Subcutaneous adipose tissue (tissue), 4 donors: ENCODE measurements around the gene CD40LG. TPM values are rescaled to one million over a fixed set of nuclear protein-coding genes. Genes with fewer than 3 reads are reported as not detected.

ENCODE experiments used
- CTCF ChIP-seq: fragments of 450-650 bp; IDR thresholded peaks from one replicate; pipeline ENCODE4 v1.5.1; 2016; ENCODE audit warnings: low read depth, mild to moderate bottlenecking, control low read depth, antibody characterized with exemption, moderate library complexity
- total RNA-seq, 4 donors: library from RNA; depleted of rRNA; stranded (reverse); fragments of >200 nt; gene quantifications; one replicate each; pipeline ENCODE4 v1.1.0, GENCODE V29; 2016

Gene CD40LG
- total RNA-seq, 4 donors from 2014 or later = 0.33 to 0.51 TPM; not detected in 2

GRCh38 chrX:136629084-136629750, 18.7 kb upstream of the CD40LG start:
- no peak for TF ChIP-seq CTCF

GRCh38 chrX:136630881-136631280, 17.1 kb upstream of the CD40LG start:
- TF ChIP-seq CTCF = no peak

GRCh38 chrX:136635235-136635634, 12.7 kb upstream of the CD40LG start:
- TF ChIP-seq CTCF = no peak

- no peak for TF ChIP-seq CTCF
These were observed 11.8 kb upstream of the CD40LG start for GRCh38 chrX:136636121-136636520.

- TF ChIP-seq CTCF = no peak
These were observed 8.3 kb upstream of the CD40LG start for GRCh38 chrX:136639506-136640176.

- TF ChIP-seq CTCF = no peak
These were observed 4.7 kb upstream of the CD40LG start for GRCh38 chrX:136643243-136643642.

GRCh38 chrX:136646602-136647239, 1.2 kb upstream of the CD40LG start:
- no peak for TF ChIP-seq CTCF
